ENCODE results near the gene FIGLA.
A peak's percentile ranks its signal among the peaks of the same experiment; 100 is the strongest.

The FIGLA gene

DNA sequence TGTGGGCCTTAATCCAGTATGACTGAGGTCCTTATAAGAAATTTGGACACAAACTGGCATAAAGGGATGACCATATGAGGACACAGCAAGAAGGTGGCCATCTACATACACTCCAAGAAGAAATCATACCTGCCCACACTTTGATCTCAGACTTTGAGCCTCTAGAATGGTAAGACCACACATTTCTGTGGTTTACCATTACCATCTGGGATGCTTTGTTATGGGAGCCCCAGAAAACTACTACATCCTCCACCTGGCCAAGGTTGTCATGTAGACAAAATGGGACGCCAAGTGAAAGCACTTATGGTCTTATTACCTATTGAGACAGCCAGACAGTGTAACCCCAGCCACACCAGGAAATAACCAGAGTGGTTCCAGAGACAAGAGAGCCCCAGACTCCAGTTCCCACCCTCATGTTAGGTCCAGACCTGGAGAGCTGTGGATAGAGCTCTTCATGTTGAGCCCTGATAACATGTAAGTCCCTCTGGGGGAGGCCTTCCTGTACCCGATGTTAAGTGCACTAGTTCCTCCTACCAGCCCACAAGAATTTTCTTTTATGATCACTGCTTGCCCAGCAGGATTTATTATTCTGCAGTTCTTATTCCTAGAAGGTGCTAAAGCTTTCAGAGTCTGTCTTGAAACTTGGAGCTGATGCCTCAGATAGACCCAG lies 17.8 kb downstream of the FIGLA start:
- DNase-seq (ENCODE audit: low read depth) = no peak

DNA sequence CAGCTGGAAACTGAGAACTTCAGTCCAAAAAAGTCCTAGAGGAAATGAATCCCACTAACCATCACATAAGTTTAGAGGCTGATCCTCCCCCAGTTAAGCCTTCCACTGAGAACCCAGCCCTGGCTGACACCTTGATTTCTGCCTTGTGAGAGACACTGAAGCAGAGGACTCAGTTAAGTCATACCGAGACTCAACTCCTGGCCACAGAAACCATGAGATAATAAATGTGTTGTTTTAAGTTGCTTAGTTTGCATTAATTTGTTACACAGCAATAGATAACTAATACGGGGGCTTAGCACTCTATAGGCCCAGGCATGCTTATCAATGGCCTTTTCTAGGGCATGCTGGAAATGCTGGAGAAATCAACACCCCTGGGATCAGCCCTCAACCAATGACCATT lies 19.0 kb downstream of the FIGLA start:
- no peak for DNase-seq (ENCODE audit: low read depth)

DNA sequence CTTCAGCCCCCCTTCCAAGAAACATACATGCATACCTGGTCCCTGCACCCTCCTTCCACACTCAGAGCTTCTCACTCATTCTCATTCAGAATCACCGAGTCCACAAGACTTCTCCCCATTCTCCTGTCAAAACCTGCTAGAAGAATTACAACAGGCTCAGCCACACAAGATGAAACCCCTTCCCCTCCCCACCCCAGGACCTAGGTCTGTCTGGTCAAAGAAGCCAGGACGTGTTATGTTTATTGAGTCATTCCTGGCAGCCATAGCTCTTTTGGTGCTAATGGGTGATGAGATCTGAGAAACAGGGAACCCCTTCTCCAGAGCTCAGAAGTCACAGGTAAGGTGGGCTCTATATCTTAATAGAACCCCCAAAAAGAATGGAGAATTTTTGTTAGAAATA lies 21.0 kb downstream of the FIGLA start:
- DNase-seq (ENCODE audit: low read depth) = no peak

DNA sequence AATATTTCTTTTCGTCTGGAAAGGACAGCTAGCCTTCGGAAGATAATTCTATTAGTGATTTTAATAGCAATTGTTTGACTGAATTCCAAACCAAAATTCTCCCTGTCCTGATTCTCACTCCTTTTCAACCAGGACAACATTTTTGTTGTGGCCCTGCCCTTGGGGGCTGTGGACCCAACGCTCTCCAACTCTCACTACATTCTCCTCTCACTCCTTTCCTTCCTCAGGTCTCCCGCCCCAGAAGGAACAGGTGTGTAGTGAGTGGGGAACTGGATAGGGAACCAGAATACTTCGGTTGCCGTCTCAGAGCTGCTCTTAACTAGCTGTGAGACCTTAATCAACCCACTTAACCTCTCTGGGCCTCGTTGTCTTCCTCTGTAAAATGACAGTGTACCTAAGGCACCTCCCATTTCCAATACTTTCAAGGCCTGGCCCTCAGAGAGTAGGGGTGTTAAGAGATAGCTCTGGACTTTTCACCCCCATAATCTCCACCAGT lies 21.8 kb downstream of the FIGLA start:
- no peak for DNase-seq (ENCODE audit: low read depth)

DNA sequence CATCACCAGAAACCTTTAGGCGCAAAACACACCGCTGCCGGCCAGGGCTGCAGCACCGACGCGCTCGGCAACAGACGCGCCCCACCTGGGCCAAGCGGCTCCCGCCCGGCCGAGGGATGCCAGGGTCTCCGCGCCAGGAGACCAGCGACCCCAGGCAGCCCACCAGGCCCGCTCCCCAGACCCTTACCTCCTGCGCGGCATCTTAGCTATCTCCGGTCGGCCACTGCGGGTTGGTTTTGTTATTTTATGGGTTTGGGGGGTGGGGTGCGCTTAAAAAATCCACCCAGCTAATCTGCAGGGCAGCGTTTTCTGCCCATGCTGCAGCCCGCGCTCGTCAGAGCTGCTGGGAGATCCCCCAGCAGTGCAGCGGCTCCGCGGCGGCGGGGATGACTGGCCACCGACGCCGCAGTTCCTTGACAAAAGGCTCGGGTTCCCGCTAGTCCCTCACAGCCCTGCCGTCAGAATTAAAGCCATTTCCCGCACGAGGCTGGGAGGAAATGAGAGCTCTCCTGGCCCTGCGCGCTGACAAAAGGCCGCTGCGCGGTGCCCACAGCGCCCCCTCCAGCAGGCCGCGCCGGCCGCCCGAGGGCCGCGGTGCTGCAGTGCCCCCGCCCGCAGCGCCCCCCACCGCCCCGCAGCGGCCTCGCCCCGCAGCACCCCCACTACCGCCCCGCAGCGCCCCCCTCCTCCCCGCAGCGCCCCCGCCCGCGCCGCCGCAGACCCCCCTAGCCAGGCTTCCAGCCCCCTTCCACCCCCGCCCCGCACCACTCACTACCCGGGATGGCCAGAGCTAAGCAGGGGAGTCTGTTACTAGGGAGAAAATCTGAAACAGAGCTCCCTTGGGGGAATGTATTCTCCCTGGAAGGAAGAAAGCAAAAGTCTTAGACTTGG lies 22.5 kb downstream of the FIGLA start, which contains the start of gene ADD2:
ADD2 (minus strand) TSS at position 502 of the 891 bp plus-strand sequence. CDS start 61,792 bp downstream, outside the sequence.
- peak; percentile 44 for DNase-seq (ENCODE audit: low read depth)

DNA sequence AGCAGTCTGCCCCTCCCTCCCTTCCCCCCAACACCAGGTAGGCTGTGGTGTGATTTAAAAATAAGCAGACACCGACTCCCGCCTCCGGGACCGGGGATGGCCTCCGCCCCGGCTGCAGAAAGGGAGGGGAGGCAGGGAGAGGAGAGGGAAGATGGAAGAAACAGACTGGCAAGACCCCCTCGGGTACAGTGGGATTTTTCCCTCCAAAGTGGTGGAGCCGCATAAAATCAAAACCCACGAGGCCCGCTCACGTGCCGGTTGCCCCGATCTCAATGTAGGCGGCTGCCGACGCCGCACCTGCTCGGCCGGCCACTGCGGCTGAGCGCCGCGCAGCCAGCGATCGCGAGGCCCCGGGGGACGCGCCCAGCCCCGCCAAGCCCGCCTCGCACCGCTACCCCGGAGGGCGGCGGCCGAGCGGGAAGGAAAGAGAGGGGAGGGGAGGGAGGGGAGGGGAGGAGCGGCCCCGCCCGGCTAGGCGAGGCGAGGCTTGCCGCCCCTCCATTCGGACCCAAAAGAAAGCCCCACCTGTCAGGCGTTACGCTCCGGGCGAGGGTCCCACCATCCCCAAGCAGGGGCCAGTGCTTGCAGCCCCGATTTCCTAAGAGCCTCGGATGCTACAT lies 23.3 kb downstream of the FIGLA start:
- DNase-seq (ENCODE audit: low read depth) = no peak

DNA sequence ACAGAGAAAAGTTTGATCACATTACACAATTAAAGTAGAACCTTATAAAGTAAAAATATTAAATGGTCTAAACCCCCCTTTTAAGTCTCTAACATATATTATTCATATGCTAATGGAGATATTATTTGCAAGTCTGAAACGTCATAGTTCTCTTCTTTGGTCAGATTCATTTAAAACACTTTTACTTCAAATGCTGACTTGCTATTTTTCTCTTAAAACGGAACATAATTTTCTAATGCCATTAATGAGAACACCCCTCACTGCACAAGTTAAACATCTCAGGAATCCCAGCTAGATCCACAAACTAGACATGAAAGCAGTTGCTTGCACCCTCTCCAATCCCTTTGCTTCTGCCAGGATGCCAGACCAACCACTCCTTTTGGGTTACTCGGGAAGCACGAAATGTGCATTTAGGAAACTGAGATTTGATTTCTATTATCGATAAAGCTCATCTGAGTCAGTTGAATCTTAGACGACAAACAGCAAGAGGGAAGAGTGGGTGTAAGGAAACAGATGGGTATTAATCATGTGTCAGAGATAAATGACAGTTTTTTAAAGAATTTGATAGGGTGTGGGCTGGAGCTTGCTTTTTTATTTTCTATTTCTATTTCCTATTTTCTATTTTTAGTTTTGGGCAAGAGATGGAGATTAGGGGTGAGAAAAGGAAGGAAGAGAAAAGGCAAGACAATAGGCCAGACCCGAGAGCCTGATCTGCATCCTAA lies 23.9 kb downstream of the FIGLA start:
- no peak for DNase-seq (ENCODE audit: low read depth)

DNA sequence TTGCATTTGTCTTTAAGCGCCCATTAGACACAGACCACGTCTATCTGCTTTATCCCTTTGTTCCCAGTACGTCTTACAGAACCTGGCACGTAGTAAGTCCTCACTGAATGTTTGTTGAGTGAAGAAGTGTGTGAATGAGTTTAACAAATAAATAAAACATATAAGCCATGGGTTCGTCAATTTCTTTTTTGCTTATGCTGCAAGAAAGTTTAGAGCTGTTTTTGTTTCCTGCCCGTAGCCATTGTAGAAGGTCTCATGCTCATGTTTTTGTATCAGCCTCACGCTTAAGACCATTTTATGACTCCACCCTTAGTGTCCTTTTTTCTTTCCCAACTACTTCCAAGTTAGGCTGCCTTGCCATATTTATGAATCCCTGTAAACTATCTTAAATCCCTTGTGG lies 24.9 kb downstream of the FIGLA start:
- no peak for DNase-seq (ENCODE audit: low read depth)

DNA sequence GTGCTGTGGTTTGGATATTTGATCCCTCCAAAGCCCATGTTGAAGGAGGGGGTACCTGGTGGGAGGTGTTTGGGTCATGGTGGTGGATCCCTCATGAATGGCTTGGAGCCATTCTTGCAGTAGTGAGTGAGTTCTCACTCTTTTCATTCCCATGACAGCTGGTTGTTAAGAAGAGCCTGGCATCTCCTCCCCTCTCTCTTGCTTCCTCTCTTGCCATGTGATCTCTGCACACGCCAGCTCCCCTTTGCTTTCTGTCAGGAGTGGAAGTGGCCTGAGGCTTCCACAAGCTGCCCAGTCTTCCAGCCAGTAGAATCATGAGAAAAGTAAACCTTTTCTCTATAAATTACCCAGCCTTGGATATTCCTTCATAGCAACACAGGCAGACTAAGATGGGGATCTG lies 31.0 kb downstream of the FIGLA start:
- DNase-seq (ENCODE audit: low read depth) = no peak

DNA sequence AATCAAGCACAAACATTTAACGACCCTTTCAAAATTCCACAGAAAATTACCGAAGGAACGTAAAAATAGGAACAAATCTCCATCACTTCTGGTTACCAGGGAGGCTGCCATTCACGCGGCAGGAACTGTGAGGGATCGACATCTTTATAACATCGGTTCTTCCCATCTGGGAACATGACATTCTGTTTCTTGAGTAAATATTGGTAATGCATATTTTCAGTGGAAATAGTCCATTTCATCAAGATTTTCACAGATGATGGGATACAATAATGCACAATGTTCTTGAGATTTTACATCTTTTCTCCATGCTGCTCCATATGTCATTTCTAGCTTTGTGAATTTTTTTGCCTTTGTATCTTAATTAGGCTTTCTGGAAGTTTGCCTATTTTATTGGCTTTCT lies 32.5 kb downstream of the FIGLA start:
- no peak for DNase-seq (ENCODE audit: low read depth)

DNA sequence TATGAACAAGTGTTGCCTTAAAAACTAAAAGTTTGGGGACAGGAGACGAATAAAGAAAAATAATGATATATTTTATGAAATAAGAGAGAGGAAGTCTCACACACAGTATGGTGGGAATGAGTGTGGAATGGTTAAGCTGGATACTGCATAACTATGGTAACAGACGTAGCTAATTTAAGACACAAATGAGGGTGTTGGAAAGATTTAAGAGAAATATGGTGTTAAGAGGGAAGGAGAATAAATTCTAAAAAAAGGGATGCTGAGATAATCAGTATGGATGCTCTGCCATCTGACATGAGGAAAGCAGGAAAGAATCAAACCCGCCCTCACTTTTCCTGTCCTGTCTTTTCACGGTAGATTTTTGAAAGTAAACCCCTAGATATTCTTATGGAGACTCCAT lies 33.1 kb downstream of the FIGLA start:
- DNase-seq (ENCODE audit: low read depth) = no peak

DNA sequence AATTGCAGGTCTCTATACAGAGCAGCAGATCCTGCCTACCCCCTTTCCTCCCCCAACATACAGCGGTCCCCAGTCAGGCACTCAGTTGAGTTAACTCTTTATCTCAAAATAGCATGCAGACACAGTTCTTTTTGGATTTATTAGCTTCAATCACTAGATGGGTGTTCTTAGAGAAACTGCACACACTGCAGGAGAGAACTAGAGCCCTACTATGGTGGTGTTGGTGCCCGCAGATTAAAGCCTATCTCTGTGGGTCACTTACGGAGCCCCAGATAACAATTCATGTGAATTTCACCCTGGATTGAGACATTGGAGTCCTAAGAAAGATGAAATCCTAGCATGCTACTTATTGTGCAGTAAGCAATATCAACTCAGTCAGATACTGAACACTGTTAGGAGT lies 34.3 kb downstream of the FIGLA start:
- no peak for DNase-seq (ENCODE audit: low read depth)

DNA sequence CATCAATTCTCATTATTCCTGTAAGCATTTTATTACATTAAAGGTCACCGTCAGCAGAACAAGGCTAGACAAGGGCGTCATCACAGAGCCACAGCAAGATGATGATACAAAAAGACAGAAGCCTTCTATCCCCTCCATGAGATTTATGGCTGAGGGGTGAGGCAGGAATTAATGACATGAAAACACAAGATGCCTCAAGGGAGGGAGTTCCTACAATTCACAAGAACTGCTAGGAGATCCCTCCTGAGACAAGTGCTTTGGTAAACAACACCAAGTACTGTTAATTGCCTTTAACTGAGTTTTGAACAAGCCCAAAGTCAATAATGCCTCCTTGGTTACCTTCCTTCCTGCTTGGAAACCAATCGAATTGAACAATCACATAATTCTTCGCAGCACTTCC lies 36.5 kb downstream of the FIGLA start:
- DNase-seq (ENCODE audit: low read depth) = no peak

DNA sequence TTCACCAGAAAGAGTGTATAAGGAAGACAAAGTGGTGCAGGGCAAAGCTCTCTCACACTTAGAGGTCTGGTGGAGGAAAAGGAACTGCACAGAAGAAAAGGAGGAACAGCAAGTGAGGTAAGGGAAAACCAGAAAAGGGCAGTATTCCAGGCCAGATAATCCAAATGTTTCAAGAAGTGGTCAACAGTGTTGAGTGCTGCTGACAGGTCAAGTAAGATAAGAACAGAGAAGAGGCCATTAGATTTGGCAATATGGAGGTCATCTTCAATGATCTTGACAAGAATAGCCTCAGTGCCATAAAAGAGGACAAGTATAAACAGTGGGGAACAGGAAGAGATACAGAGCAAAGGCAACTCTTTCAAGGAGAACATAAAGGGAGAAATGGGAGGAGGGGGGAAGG lies 37.4 kb downstream of the FIGLA start:
- no peak for DNase-seq (ENCODE audit: low read depth)

DNA sequence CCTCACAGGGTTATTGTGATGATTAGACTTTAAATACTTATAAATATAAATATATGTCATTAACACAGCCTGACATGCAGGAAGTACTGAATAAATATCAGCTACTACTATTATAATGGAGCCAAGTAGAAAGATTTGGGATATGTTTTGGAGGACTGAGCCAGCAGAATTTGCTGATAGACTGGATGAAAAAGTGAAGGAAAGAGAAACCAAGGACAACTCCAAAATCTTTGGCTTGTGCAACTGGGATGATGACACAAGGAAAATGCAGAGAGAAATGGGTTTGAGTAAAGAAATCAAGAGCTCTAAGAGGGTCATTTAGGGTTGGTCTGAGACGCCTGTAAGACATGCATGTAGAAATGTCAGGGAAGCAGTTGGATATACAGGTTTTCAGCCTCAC lies 38.0 kb downstream of the FIGLA start:
- DNase-seq (ENCODE audit: low read depth) = no peak

DNA sequence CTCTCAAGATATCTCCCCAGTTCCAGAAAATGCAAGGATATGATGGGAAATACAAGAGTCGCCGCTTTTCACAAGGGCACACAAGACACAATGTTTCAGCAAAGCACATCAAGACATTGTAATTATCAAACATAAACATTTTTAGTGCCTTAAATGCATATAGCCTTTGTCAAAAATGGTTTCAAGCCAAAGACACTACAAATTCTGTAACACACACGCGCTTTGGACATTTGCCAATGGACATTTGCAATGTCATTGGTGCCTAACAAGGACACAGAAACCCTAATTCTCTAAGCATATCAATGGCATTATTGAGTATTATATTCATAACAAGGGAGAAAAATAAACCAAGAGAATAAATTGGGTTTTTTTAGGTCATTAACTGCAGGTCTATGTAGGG lies 38.6 kb downstream of the FIGLA start:
- no peak for DNase-seq (ENCODE audit: low read depth)

DNA sequence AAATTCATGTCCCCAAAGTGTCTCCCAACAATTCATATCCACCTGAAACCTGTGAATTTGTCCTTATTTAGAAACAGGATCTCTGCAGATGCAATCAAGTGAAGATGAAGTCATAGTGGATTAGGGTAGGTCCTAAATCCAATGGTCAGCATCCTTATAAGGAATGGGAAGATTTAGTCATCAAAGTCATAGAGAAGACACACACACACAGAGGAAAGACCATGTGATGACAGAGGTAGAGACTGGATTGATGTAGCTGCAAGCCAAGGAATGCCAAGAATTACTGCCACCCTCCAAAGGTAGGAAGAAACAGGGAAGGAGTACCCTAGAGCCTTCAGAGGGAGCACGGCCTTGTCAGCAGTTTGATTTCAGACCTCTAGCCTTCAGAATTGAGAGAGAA lies 40.1 kb downstream of the FIGLA start:
- no peak for DNase-seq (ENCODE audit: low read depth)

DNA sequence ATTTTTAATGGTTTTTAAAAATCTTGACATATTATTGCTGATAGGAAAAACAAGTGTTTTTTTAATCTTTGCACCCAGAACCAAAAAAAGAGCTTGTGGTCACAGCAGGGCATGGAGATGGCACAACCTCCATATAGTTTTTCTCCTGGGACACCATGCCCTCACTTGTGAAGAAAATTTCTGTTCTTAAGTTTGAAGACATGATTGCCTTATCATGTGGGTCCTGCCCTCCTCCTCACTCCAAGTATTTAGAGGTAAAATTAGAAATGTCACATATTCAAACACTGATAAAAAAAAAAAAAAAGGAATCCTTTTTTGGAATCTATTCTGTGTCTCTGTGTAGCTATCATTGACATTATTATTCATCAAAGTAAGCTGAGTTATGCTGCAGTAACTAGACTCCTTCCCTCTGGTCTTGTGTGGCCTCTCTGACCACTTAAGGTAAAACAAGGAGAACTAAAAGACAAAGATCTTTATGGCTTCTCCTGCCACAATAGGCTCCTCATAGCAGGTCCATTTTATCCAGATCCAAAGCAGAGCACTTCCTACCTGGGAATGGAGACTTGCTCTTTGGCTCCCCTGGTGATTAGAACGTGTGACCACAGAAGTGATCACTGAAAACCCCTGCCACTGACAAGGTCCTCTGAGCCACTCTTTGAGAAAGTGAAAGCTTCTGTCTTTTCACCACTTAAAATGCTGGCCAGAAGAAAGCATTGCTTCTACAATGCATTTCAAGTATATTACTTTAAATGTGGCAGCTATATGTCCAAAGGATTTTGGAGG lies 42.2 kb downstream of the FIGLA start:
- DNase-seq (ENCODE audit: low read depth) = no peak

DNA sequence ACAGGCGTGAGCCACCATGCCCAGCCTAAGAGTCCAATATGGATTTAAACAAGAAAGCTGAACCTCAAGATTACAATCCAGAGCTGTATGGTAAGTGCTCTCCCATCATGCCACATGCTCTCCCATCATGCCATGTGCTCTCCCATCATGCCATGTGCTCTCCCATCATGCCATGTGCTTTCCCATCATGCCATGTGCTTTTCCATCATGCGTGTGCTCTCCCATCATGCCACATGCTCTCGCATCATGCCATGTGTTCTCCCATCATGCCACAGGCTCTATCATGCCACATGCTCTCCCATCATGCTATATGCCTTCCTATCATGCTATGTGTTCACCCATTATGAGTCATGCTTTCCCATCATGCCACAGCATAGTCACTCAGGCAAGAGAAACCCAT lies 43.2 kb downstream of the FIGLA start:
- DNase-seq (ENCODE audit: low read depth) = no peak

DNA sequence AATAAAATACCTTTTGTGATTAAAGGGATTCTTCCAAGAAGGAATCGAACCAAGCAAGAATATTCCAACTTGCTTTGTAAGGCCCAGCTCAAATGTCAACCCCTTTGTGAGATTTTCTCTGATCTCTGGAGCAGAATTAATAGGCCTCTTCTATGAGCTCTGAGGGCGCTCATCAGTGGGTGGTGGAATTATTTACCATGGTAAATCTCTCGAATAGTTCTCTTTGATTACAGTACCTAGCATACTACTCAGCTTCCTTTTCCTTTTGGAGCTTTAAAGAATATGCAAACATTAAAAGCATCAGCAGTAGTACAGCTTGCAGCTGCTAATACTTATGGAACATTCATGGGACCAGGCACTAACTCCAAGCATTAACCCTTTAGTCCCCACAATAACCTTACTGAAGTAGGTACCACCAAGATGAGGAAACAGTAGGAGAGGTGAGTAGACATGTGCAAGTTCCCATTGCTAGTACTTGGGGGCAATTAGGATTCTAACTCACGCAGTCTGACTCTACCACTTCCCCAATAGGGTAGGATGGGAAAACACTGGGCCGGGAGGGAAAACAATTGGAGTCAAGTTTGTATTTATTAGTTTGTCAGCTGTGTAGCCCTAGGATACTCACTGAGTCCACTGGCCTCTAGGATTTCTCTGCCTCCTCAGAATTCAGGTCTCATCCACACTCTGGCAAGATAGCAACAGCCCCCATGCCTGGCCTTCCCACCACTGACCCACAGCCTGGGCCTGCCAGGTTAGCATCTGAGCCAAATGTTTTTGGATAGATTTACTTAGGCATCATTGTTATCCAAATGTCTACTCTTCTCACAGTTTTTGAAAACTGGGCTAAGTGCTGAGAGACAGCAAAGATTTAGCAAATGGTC lies 44.1 kb downstream of the FIGLA start:
- no peak for DNase-seq (ENCODE audit: low read depth)
